Effector memory CD8-positive, alpha-beta T cell (primary cell): ENCODE measurements around the gene YIPF1.

Experiments used
- ATAC-seq: fragments of 150-1000 bp; cut with Tn5 transposase; replicated peaks from 2 replicates; pipeline ENCODE4 v1.10.0; 2021; ENCODE audit warnings: mild to moderate bottlenecking, moderate library complexity
- DNase-seq, 3 experiments: peaks; one replicate each; pipeline ENCODE4 v3.0.0; 2021
- H3K27ac Mint-ChIP-seq, 2 donors: one replicate each; pipeline ENCODE4 v1.8.0; 2022; ENCODE audit warnings: mild to moderate bottlenecking in 2 of 2, mixed read lengths in 2 of 2, moderate library complexity in 2 of 2
- H3K27me3 Mint-ChIP-seq, 2 donors: one replicate each; pipeline ENCODE4 v1.8.0; 2022; ENCODE audit warnings: mixed read lengths in 2 of 2
- H3K36me3 Mint-ChIP-seq: one replicate; pipeline ENCODE4 v1.8.0; 2022; ENCODE audit warnings: mild to moderate bottlenecking, moderate library complexity, mixed read lengths; ENCODE audit not compliant: insufficient read depth
- H3K4me1 Mint-ChIP-seq, 2 donors: one replicate each; pipeline ENCODE4 v1.8.0; 2022; ENCODE audit warnings: low read depth in 2 of 2, mixed read lengths in 2 of 2
- H3K4me3 Mint-ChIP-seq, 2 donors: one replicate each; pipeline ENCODE4 v1.8.0; 2022; ENCODE audit warnings: mild to moderate bottlenecking in 2 of 2, mixed read lengths in 2 of 2, moderate library complexity in 2 of 2
- H3K9me3 Mint-ChIP-seq, 2 donors: one replicate each; pipeline ENCODE4 v1.8.0; 2022; ENCODE audit warnings: mixed read lengths in 2 of 2

Gene YIPF1

DNA sequence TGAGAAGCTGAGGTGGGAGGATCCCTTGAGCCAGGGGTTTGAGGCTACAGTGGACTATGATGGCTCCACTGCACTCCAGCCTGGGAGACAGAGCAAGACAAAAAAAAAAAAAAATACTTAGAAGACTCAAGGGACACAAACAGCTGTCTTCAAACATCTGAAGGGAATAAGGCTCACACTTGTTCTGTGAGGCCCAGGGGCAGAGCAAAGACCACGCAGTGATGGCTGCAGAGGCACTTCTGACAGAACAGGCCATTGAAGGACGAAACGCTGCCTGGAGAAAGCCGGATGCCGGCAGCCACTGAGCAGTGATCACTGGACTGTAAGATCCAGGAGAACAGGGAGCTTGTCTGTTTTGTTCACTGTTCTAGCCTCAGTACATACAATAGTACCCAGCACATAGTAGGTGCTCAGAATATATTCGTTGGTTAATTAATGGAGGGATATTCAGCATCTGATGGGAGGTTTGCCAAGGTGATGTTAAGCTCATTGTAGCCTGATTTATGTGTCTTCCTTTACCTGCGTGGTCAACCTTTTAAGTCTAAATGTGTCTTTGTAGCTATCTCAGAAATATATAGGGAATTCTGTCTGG, 39.4 kb downstream of the YIPF1 start:
- Mint-ChIP-seq H3K4me1 (no peaks in the 10 kb centered on the region), H3K9me3 (no peaks in the 10 kb centered on the region), H3K36me3 (peaks cover 26% of the 10 kb centered on the region), H3K4me3 (no peak overlapping the region), H3K27me3 (peaks cover 0 to 3% of the 10 kb centered on the region in 2 donors), H3K27ac (no peak overlapping the region)
- DNase-seq: no peak
- ATAC-seq: no peak

DNA sequence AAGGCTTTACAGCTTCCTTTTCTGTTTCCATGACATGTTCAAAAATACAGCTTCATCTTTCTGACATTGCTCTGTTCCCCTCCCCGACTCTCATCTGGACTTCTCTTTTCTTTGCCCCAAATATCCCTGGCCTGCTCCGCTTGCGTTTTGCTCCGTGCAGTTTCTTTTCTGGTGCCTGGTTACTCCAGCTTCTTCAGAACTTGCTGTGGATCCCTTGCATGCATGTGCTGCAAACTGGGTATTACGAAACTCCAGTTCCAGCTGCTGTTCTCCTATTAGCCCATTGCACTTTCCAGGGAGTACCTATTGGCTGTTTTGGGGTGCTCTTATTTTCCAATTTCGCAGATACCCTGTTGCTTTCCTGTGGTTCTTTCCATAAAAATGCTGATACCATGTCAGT, 41.6 kb downstream of the YIPF1 start:
- H3K27me3 Mint-ChIP-seq: peaks cover 5 to 8% of the 10 kb centered on the region in 2 donors
- no peaks in the 10 kb centered on the region for H3K9me3 Mint-ChIP-seq
- DNase-seq (no peak), ATAC-seq (no peak)
- H3K4me1 Mint-ChIP-seq: no peaks in the 10 kb centered on the region
- H3K27ac Mint-ChIP-seq: no peak overlapping the region
- H3K4me3 Mint-ChIP-seq: no peak overlapping the region
- H3K36me3 Mint-ChIP-seq: peaks cover 15% of the 10 kb centered on the region

DNA sequence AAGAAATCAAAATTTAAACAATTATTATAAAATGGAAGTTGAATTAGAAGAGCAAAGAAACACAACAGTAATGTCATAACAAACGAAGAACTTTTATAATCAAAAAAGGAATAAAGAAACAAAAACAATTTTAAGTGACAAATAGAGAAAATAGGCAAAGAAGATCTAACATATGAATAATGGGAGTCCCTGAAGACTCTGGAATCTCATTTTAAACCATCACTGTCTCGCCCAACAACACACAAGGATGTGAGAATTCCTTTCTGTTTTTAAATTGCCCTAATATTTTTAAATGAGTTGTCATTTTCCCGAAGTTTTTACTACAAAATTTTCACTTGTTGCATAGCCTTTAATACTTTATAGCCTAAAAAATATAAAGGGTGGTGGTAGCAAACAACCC, 47.2 kb downstream of the YIPF1 start:
- Mint-ChIP-seq H3K27ac (no peak overlapping the region), H3K9me3 (no peaks in the 10 kb centered on the region), H3K27me3 (peaks cover 8 to 16% of the 10 kb centered on the region in 2 donors), H3K4me1 (peaks cover 6 to 13% of the 10 kb centered on the region in 2 donors), H3K4me3 (no peak overlapping the region), H3K36me3 (peaks cover 7% of the 10 kb centered on the region)
- DNase-seq (no peak), ATAC-seq (no peak)

DNA sequence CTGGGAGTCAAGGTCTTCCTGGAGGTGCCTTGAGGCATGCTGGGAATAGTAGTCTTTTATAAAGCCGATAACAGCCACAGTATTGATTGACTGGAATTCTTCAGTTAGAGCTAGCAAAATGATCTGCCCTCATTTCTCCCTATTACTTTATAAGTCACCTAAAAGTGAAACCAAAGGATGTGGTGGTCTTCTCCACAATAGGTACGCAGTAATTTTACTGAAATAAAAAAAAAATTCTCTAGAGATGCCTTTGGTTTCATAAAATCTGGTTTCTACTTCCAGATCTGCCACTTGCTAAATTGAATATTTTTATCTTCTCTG, 51.0 kb downstream of the YIPF1 start:
- Mint-ChIP-seq H3K27me3 (peaks cover 3 to 11% of the 10 kb centered on the region in 2 donors), H3K9me3 (no peaks in the 10 kb centered on the region), H3K27ac (peak overlapping the region; percentile 97 to 100), H3K4me3 (peak overlapping the region; percentile 94 to 100), H3K4me1 (peaks cover 15 to 24% of the 10 kb centered on the region in 2 donors), H3K36me3 (peaks cover 7% of the 10 kb centered on the region)
- DNase-seq (no peak), ATAC-seq (no peak)

DNA sequence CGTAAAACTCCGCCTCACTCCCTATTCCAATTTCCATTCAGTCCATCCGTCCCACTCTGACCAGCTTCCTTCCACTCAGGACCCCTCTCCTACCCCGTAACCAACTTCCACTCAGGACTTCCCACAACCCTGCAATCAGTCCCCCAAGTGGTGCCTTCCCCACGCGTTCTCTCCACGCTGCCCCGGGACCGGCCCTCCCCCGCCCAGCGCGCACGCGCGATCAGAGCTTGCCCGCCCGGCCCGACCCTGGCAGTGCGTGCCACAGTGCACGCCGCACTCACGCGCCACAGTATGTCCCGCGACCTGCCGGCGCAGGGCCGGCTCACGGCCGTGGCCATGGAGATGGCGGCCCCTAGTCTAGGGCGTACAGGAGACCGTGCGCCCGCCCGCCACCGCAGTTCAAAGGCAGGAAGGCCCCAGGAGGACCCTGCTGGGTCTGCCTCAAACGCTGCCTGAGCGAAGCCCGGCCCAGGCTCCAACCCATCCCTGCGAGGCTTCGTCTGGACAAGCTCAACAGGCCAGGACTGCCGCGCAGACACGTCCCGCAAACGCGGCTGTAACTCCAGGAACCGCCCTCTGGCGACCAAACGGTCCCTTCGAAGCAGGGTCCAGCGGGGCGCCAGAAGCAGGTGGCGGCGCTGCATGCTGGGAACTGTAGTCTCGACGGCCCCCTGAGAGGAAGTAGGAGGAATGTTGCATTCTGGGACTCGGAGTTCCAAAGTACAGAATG, 51.5 kb downstream of the YIPF1 start, which contains the start of gene NDC1:
TSS of gene NDC1 (minus strand) at position 373 of the 730 bp plus-strand sequence. CDS start at position 338, 35 bp downstream.
- Mint-ChIP-seq H3K27ac (peak within 1 kb of the TSS; percentile 97 to 100), H3K36me3 (peaks cover 7% of the 10 kb centered on the region), H3K9me3 (no peaks in the 10 kb centered on the region), H3K4me3 (peak within 1 kb of the TSS; percentile 94 to 100), H3K4me1 (peaks cover 15 to 24% of the 10 kb centered on the region in 2 donors), H3K27me3 (peaks cover 0 to 11% of the 10 kb centered on the region in 2 donors)
- ATAC-seq (peak; percentile 89), DNase-seq (peak; percentile 85 to 89 (median 85))

DNA sequence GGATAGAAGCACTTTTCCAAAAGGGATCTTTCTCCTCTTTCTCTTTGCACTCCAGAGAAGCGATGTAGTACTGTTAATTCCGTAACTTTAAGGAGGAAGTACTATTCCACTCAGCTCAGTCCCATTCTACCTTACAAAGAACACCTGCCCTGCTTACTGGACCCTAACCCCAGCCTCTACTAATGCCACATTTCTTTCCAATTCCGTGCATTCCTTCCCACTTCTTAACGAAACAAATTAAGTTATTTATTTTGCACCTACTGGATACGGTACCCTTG, 52.0 kb downstream of the YIPF1 start:
- Mint-ChIP-seq H3K36me3 (peaks cover 7% of the 10 kb centered on the region), H3K27me3 (peaks cover 0 to 11% of the 10 kb centered on the region in 2 donors), H3K9me3 (no peaks in the 10 kb centered on the region), H3K27ac (peak overlapping the region; percentile 97 to 100), H3K4me3 (peak overlapping the region; percentile 94 to 100), H3K4me1 (peaks cover 15 to 24% of the 10 kb centered on the region in 2 donors)
- ATAC-seq: no peak
- DNase-seq: no peak

DNA sequence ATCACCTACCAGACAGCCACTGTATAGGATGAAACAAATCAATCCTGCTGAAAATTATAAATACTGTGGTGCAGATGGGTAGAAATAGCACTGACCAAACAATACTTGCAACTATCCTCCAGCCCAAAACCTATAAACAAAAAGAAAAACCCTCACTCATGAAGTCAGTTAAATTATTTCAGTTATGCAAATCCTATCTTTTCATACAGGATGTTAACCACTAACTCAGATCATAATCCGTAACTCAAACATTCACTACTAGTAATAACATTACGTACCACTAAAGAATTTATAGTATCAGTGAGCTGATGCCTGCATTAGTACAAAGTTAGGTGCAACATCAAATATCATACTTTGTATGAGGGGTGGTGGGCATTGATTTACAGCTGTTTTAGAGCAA, 54.1 kb downstream of the YIPF1 start:
- H3K27ac Mint-ChIP-seq: no peak overlapping the region
- H3K36me3 Mint-ChIP-seq: peaks cover 10% of the 10 kb centered on the region
- peaks cover 15 to 24% of the 10 kb centered on the region in 2 donors for H3K4me1 Mint-ChIP-seq
- DNase-seq: no peak
- no peaks in the 10 kb centered on the region for H3K9me3 Mint-ChIP-seq
- no peak overlapping the region for H3K4me3 Mint-ChIP-seq
- H3K27me3 Mint-ChIP-seq: peaks cover 0 to 1% of the 10 kb centered on the region in 2 donors
- ATAC-seq: no peak

DNA sequence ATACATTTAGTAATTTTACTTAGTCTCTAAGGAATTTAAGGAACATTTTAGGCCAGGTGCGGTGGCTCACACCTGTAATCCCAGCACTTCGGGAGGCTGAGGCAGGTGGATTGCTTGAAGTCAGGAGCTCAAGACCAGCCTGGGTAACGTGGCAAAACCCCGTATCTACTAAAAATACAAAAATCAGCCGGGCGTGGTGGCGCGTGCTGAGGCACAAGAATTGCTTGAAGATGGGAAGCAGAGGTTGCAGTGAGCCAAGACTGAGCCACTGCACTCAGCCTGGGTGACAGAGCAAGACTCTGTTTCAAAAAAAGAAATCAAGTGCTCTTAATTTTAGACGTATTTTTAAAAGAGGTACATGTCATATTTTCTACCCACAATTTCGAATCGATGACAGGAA, 54.8 kb downstream of the YIPF1 start:
- Mint-ChIP-seq H3K36me3 (peaks cover 11% of the 10 kb centered on the region), H3K9me3 (no peaks in the 10 kb centered on the region), H3K4me3 (no peak overlapping the region), H3K27me3 (no peaks in the 10 kb centered on the region), H3K27ac (no peak overlapping the region), H3K4me1 (peaks cover 15 to 24% of the 10 kb centered on the region in 2 donors)
- no peak for DNase-seq
- ATAC-seq: no peak

DNA sequence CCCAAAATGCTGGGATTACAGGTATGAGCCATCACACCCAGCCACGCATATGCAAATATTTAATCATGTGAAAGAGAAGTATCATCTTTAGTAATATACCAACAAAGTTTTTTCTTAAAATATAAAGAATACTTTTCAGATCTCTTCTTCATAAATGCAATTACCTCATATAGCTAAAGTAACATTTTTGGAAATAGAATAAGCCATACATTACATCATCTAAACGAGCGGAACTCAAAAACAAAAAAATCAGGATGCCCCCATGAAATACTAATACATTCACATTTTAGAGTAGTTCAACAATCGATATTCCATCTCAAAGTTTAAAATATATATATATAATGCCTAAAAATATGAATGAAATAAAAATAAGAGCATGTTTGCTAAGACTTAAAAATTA, 56.2 kb downstream of the YIPF1 start:
- Mint-ChIP-seq H3K9me3 (no peaks in the 10 kb centered on the region), H3K36me3 (peaks cover 15% of the 10 kb centered on the region), H3K27me3 (no peaks in the 10 kb centered on the region), H3K4me1 (peaks cover 15 to 16% of the 10 kb centered on the region in 2 donors), H3K27ac (no peak overlapping the region), H3K4me3 (no peak overlapping the region)
- ATAC-seq: no peak
- no peak for DNase-seq

DNA sequence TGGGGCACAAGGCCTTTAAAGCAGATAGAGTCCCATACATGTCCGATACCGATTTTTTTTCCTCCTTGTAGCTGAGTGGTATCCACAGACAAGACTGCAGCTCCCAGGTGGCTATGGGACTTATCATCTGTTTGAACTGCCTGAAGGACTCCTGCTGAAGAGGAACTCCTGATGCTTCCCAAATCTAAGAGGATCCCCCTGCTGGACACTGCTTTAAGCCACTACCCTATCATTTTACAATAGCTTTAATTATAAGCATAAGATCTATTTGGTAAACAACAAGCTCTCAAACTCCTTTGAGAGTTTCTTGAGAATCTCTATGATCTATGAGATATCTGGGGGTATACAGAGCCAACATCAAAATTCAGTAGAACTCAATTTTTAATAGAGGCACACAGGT, 63.2 kb downstream of the YIPF1 start:
- Mint-ChIP-seq H3K27me3 (no peaks in the 10 kb centered on the region), H3K27ac (no peak overlapping the region), H3K36me3 (peaks cover 42% of the 10 kb centered on the region), H3K4me1 (no peaks in the 10 kb centered on the region), H3K4me3 (no peak overlapping the region), H3K9me3 (no peaks in the 10 kb centered on the region)
- ATAC-seq: no peak
- DNase-seq: no peak

DNA sequence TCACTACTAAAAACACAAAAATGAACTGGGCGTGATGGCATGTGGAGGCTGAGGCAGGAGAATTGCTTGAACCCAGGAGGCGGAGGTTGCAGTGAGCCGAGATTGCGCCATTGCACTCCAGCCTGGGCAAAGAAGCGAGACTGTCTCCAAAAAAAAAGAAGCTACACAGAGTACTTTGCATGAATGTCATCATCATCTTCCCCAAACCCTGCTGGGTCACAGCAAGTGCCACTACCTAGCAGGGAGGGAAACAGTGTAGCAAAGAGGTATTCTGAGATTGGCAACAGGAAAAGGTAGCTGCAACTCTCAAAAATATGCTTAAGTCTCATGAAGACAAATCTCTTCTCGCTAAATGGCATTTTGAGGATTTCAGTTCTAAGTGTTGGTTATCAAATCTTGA, 64.3 kb downstream of the YIPF1 start:
- H3K9me3 Mint-ChIP-seq: no peaks in the 10 kb centered on the region
- DNase-seq (no peak), ATAC-seq (no peak)
- H3K36me3 Mint-ChIP-seq: peaks cover 39% of the 10 kb centered on the region
- no peak overlapping the region for H3K27ac Mint-ChIP-seq
- H3K4me3 Mint-ChIP-seq: no peak overlapping the region
- no peaks in the 10 kb centered on the region for H3K4me1 Mint-ChIP-seq
- no peaks in the 10 kb centered on the region for H3K27me3 Mint-ChIP-seq

DNA sequence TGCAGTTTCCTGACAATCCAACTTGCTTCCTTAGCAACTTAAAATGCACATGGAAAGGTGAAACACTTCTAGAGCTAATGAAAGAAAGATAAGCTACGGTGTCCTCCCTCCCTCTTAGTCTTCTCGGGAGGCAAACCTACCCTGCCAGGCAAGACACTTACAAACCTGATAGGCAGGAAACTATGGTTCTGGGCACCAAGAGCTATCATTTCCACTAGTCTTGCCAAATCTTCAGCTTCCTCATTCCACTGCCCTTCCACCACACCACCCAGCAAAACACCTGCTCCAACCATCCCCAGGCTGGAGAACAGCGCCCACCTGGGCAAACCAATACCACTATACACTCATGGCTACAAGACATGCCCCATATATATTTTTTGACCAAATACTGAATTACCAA, 66.7 kb downstream of the YIPF1 start:
- Mint-ChIP-seq H3K9me3 (no peaks in the 10 kb centered on the region), H3K4me1 (no peaks in the 10 kb centered on the region), H3K4me3 (no peak overlapping the region), H3K27ac (no peak overlapping the region), H3K27me3 (no peaks in the 10 kb centered on the region), H3K36me3 (peaks cover 46% of the 10 kb centered on the region)
- DNase-seq (no peak), ATAC-seq (no peak)

DNA sequence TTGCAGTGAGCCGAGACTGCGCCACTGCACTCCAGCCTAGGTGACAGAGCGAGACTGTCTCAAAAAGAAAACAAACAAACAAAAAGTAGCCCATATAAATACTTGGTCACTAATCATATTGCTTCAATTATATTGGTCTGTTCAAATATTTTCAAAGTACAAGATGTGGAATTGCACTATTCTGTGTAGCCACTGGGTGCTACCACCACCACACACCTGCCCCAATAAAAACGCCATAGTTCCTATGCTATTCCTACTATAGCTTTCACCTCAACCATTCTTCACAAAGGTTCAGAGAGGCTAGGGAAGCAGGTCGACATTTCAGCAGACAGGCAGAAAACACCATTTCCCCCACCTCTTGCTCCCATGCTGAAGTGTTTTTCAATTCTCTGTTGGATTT, 68.2 kb downstream of the YIPF1 start:
- no peaks in the 10 kb centered on the region for H3K27me3 Mint-ChIP-seq
- ATAC-seq (no peak), DNase-seq (no peak)
- peak overlapping the region in 1 of 2 donors; percentile 22 for H3K27ac Mint-ChIP-seq
- no peaks in the 10 kb centered on the region for H3K9me3 Mint-ChIP-seq
- H3K36me3 Mint-ChIP-seq: peaks cover 41% of the 10 kb centered on the region
- H3K4me3 Mint-ChIP-seq: no peak overlapping the region
- no peaks in the 10 kb centered on the region for H3K4me1 Mint-ChIP-seq

DNA sequence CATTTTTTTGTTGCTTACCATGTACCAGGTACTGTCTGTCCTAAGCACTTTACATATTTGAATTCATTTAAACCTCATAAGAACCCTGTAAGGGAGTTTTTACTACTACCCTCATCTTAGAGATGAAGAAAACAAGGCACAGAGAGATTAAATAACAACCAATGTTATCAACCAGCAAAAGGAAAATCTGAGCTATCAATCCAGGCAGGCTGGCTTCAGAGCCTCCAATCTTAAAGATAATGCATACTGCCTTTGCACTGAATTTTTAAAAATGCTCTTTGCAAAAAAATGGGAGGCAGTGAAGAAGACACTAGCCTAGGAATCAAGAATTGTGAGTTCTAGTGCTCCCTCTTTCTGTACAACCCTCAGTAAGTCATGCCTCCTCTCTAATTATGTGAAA, 70.2 kb downstream of the YIPF1 start:
- Mint-ChIP-seq H3K9me3 (no peaks in the 10 kb centered on the region), H3K4me1 (peaks cover 0 to 2% of the 10 kb centered on the region in 2 donors), H3K27me3 (no peaks in the 10 kb centered on the region), H3K36me3 (peaks cover 36% of the 10 kb centered on the region), H3K27ac (no peak overlapping the region), H3K4me3 (no peak overlapping the region)
- ATAC-seq: no peak
- no peak for DNase-seq
